ENCODE measurements around the gene OR9A4. TPM values are rescaled to one million over a fixed set of nuclear protein-coding genes. Genes with fewer than 3 reads are reported as not detected.

The OR9A4 gene
- total RNA-seq, 2 donors from 2014 or later: not detected

GRCh38 chr7:141915565-141915964 is 634 bp upstream of the OR9A4 start:
- ATAC-seq: no peak
- no peak for DNase-seq
- no peak overlapping the region for H3K27ac Mint-ChIP-seq
- no peaks in the 10 kb centered on the region for H3K4me1 Mint-ChIP-seq
- H3K4me3 Mint-ChIP-seq: no peak overlapping the region
- no peaks in the 10 kb centered on the region for H3K9me3 ChIP-seq (ENCODE audit: control insufficient read depth, low read length, poor library complexity, severe bottlenecking)
- no peaks in the 10 kb centered on the region for H3K36me3 Mint-ChIP-seq (ENCODE audit: low read depth)
- peaks cover 18% of the 10 kb centered on the region for H3K27me3 Mint-ChIP-seq

DNA sequence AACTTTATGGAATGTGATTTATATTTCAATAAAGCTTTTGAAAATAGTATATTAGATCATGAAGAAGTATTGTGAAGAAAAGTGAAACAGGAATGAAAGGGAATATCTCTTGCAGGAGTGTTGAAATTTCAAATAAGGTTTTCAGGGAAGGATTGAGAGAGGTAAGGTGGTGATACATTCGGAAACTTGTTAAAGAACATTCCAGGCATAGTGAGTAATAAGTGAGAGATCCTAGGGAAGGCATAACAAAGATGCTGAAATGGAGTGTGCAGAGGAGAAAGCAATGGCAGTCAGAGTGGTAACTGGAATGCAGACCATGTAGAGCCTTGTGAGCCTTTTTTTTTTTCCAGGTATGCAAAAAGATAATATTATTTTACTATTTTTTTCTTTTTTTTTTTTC is 4.1 kb downstream of the OR9A4 start:
- no peak for ATAC-seq
- no peak overlapping the region for H3K4me3 Mint-ChIP-seq
- H3K27ac Mint-ChIP-seq: no peak overlapping the region
- H3K36me3 Mint-ChIP-seq (ENCODE audit: low read depth): no peaks in the 10 kb centered on the region
- peaks cover 13% of the 10 kb centered on the region for H3K27me3 Mint-ChIP-seq
- H3K9me3 ChIP-seq (ENCODE audit: control insufficient read depth, low read length, poor library complexity, severe bottlenecking): no peaks in the 10 kb centered on the region
- H3K4me1 Mint-ChIP-seq: no peaks in the 10 kb centered on the region
- DNase-seq: no peak

DNA sequence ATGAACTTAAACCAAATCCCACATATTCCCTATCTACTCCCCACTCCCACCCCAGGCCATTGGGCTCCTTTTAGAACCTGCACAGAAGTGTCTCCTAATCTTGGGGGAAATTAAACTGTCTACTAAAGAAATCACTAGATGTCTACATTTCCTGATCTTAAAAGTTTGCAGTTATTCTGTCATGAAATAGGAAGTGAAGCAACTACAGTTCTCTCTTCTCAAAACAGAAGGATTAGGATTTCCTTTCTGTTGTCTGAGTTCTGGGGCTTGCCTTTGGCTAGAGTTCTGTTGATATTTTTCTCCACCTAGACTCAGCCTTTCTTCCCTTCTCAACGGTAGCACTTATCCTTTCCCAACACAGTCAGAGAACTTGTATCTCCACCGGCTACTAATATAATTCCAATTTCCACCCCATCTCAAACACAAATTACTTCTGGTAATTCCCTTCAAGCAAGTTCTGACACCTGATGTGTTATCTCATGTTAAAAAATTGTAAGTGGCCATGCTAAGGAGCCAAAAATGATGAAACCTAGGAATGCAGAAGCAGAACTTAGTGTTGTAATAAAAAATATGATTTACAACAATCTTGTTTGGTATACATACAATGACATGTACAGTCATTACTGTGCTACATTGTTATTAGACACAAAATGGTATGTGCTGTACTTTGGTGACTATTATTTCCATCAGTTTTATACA is 12.1 kb downstream of the OR9A4 start:
- Mint-ChIP-seq H3K27ac (no peak overlapping the region), H3K27me3 (peaks cover 17% of the 10 kb centered on the region), H3K36me3 (ENCODE audit: low read depth) (no peaks in the 10 kb centered on the region), H3K4me3 (no peak overlapping the region), H3K4me1 (no peaks in the 10 kb centered on the region)
- ATAC-seq: no peak
- no peak for DNase-seq
- no peaks in the 10 kb centered on the region for H3K9me3 ChIP-seq (ENCODE audit: control insufficient read depth, low read length, poor library complexity, severe bottlenecking)

- peaks cover 18% of the 10 kb centered on the region for H3K27me3 Mint-ChIP-seq
Measured at GRCh38 chr7:141928845-141929195, 12.6 kb downstream of the OR9A4 start.

GRCh38 chr7:141930211-141930610 is 14.0 kb downstream of the OR9A4 start:
- Mint-ChIP-seq H3K27me3 (peaks cover 18% of the 10 kb centered on the region), H3K36me3 (ENCODE audit: low read depth) (no peaks in the 10 kb centered on the region), H3K4me1 (no peaks in the 10 kb centered on the region), H3K27ac (no peak overlapping the region), H3K4me3 (no peak overlapping the region)
- no peaks in the 10 kb centered on the region for H3K9me3 ChIP-seq (ENCODE audit: control insufficient read depth, low read length, poor library complexity, severe bottlenecking)
- DNase-seq (no peak), ATAC-seq (no peak)

More at GRCh38 chr7:141928845-141929195, 12.6 kb downstream of the OR9A4 start:
- Mint-ChIP-seq H3K4me3 (no peak overlapping the region), H3K27ac (no peak overlapping the region), H3K4me1 (no peaks in the 10 kb centered on the region), H3K36me3 (ENCODE audit: low read depth) (no peaks in the 10 kb centered on the region)
- no peak for ATAC-seq
- no peak for DNase-seq
- no peaks in the 10 kb centered on the region for H3K9me3 ChIP-seq (ENCODE audit: control insufficient read depth, low read length, poor library complexity, severe bottlenecking)

DNA sequence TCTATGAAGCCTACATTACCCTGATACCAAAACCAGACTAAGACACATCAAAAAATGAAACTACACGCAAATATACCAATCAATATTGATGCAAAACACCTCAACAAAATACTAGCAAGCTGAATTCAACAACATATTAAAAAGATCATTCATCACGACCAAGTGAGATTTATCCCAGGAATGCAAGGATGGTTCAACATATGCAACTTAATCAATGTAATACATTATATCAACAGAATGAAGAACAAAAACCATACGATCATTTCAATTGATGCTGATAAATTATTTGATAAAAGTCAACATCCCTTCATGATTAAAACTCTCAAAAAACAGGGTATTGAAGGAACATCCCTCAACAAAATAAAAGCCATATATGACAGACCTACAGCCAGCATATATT is 24.9 kb downstream of the OR9A4 start:
- ATAC-seq (no peak), DNase-seq (no peak)
- Mint-ChIP-seq H3K36me3 (ENCODE audit: low read depth) (no peaks in the 10 kb centered on the region), H3K4me1 (no peaks in the 10 kb centered on the region), H3K27me3 (no peaks in the 10 kb centered on the region), H3K4me3 (no peak overlapping the region), H3K27ac (no peak overlapping the region)
- H3K9me3 ChIP-seq (ENCODE audit: control insufficient read depth, low read length, poor library complexity, severe bottlenecking): peaks cover 2% of the 10 kb centered on the region

GRCh38 chr7:141943846-141944245 is 27.6 kb downstream of the OR9A4 start:
- Mint-ChIP-seq H3K4me3 (no peak overlapping the region), H3K27ac (no peak overlapping the region), H3K36me3 (ENCODE audit: low read depth) (no peaks in the 10 kb centered on the region), H3K27me3 (peaks cover 14% of the 10 kb centered on the region), H3K4me1 (no peaks in the 10 kb centered on the region)
- H3K9me3 ChIP-seq (ENCODE audit: control insufficient read depth, low read length, poor library complexity, severe bottlenecking): peaks cover 2% of the 10 kb centered on the region
- DNase-seq (no peak), ATAC-seq (no peak)

GRCh38 chr7:141944811-141945210 is 28.6 kb downstream of the OR9A4 start:
- Mint-ChIP-seq H3K36me3 (ENCODE audit: low read depth) (no peaks in the 10 kb centered on the region), H3K27me3 (peaks cover 17% of the 10 kb centered on the region), H3K27ac (no peak overlapping the region), H3K4me1 (no peaks in the 10 kb centered on the region), H3K4me3 (no peak overlapping the region)
- DNase-seq: no peak
- peaks cover 2% of the 10 kb centered on the region for H3K9me3 ChIP-seq (ENCODE audit: control insufficient read depth, low read length, poor library complexity, severe bottlenecking)
- ATAC-seq: no peak

- peak; percentile 32 for ATAC-seq
- Mint-ChIP-seq H3K36me3 (ENCODE audit: low read depth) (no peaks in the 10 kb centered on the region), H3K27me3 (peaks cover 17% of the 10 kb centered on the region), H3K4me1 (no peaks in the 10 kb centered on the region), H3K27ac (no peak overlapping the region), H3K4me3 (no peak overlapping the region)
- no peak for DNase-seq
- peaks cover 2% of the 10 kb centered on the region for H3K9me3 ChIP-seq (ENCODE audit: control insufficient read depth, low read length, poor library complexity, severe bottlenecking)
Measured at GRCh38 chr7:141945356-141945755, 29.2 kb downstream of the OR9A4 start.

- ATAC-seq (no peak), DNase-seq (no peak)
- no peak within 1 kb of the TSS for H3K4me3 Mint-ChIP-seq
- peaks cover 17% of the 10 kb centered on the region for H3K27me3 Mint-ChIP-seq
- peak within 1 kb of the TSS; percentile 22 for H3K27ac Mint-ChIP-seq
- H3K4me1 Mint-ChIP-seq: no peaks in the 10 kb centered on the region
- peaks cover 2% of the 10 kb centered on the region for H3K9me3 ChIP-seq (ENCODE audit: control insufficient read depth, low read length, poor library complexity, severe bottlenecking)
- no peaks in the 10 kb centered on the region for H3K36me3 Mint-ChIP-seq (ENCODE audit: low read depth)
Measured at GRCh38 chr7:141946796-141947195, 30.6 kb downstream of the OR9A4 start, which contains the start of gene CLEC5A. Gene CLEC5A (minus strand): TSS chr7:141946974. CDS start chr7:141946292, 682 bp downstream.

- Mint-ChIP-seq H3K27me3 (peaks cover 23% of the 10 kb centered on the region), H3K27ac (no peak overlapping the region), H3K4me3 (no peak overlapping the region), H3K4me1 (no peaks in the 10 kb centered on the region), H3K36me3 (ENCODE audit: low read depth) (no peaks in the 10 kb centered on the region)
- DNase-seq (no peak), ATAC-seq (no peak)
- H3K9me3 ChIP-seq (ENCODE audit: control insufficient read depth, low read length, poor library complexity, severe bottlenecking): no peaks in the 10 kb centered on the region
Measured at GRCh38 chr7:141949021-141949420, 32.8 kb downstream of the OR9A4 start.

DNA sequence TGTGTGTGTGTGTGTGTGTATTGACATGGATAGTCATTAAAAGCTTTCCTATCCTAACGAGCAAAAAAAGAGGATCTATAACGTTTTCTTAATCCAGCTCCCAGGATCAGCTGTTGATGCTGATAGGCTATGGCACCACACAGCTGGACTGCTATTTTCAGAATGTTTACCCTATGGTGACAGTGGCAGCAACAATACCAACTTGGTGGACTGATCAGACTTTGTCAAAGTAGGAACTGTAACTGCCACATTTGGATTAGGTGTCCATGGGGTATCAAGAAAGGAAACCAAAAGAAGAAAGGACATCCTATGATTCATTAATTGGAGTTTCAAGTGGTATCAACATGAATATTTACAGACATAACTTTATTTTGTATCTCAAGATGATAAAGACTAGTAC is 33.3 kb downstream of the OR9A4 start:
- no peak for DNase-seq
- ATAC-seq: no peak
- H3K4me3 Mint-ChIP-seq: no peak overlapping the region
- H3K9me3 ChIP-seq (ENCODE audit: control insufficient read depth, low read length, poor library complexity, severe bottlenecking): no peaks in the 10 kb centered on the region
- peaks cover 27% of the 10 kb centered on the region for H3K27me3 Mint-ChIP-seq
- no peaks in the 10 kb centered on the region for H3K36me3 Mint-ChIP-seq (ENCODE audit: low read depth)
- no peak overlapping the region for H3K27ac Mint-ChIP-seq
- H3K4me1 Mint-ChIP-seq: no peaks in the 10 kb centered on the region

GRCh38 chr7:141949911-141950310 is 33.7 kb downstream of the OR9A4 start:
- H3K4me3 Mint-ChIP-seq: no peak overlapping the region
- DNase-seq (no peak), ATAC-seq (no peak)
- no peaks in the 10 kb centered on the region for H3K4me1 Mint-ChIP-seq
- H3K9me3 ChIP-seq (ENCODE audit: control insufficient read depth, low read length, poor library complexity, severe bottlenecking): no peaks in the 10 kb centered on the region
- H3K27ac Mint-ChIP-seq: no peak overlapping the region
- peaks cover 31% of the 10 kb centered on the region for H3K27me3 Mint-ChIP-seq
- no peaks in the 10 kb centered on the region for H3K36me3 Mint-ChIP-seq (ENCODE audit: low read depth)

GRCh38 chr7:141950806-141951205 is 34.6 kb downstream of the OR9A4 start:
- Mint-ChIP-seq H3K4me3 (no peak overlapping the region), H3K27ac (no peak overlapping the region), H3K4me1 (no peaks in the 10 kb centered on the region), H3K27me3 (peaks cover 31% of the 10 kb centered on the region), H3K36me3 (ENCODE audit: low read depth) (no peaks in the 10 kb centered on the region)
- H3K9me3 ChIP-seq (ENCODE audit: control insufficient read depth, low read length, poor library complexity, severe bottlenecking): no peaks in the 10 kb centered on the region
- DNase-seq: no peak
- ATAC-seq: no peak

Data from T-helper 17 cell (primary cell).